HG03280 (cell line): ENCODE results near the gene MEIS3.
"Not testable (repeated sequence)": the region's sequence is repeated elsewhere in the genome, so short reads cannot be mapped to it uniquely, and the experiment has no call there.

ENCODE experiments used
- ATAC-seq: cut with Tn5 transposase; IDR thresholded peaks from one replicate; pipeline ENCODE4 v1.9.1; 2021; ENCODE audit warnings: mild to moderate bottlenecking, moderate library complexity; ENCODE audit not compliant: unreplicated experiment

The MEIS3 gene

DNA sequence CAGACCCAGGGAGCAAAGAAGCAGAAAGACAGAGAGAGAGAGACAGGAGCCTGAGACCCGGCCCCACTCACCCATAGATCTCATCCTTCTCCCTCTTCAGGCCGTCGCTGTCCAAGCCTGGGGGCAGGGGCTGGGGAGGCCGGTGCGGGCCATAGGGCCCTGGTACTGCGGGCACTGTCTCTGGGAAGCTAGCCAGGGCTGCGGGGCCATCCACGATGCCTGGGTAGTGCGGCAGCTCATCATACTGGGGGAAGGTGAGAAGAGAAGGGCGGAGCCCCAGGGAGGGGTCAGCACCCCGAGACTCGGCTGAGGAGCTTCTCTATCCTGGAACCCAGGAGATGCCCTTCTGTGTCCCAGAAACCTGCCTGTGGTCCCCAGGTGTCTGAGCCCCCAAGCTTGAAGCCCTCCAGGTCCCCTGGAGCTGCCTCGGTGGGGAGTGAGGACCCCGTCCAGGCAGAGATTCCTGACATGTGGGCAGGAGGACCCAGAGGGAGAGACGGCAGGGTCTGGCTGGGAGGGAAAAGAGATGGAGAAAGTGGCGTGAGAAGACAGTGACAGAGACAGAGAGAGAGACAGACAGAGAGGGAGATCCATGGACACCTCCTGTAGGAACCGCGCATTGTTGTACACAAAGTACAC is 2.1 kb downstream of the MEIS3 start:
- ATAC-seq = no peak

DNA sequence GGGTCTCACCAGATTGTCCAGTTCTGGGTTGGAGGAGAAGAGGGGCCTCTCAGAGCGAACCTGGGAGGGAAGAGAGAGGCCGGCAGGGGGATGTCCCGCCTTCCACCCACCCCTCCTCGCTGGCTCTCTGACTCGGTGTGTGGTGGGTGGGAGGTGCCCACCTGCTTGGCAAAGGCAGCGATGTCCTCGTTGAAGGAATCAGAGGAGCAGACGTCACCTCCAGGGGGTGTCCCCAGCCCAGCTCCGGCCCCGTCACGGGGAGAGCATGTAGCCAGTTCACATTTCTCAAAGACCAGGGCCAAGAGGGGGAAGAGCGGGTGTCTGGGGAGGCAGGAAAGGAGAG is 2.7 kb downstream of the MEIS3 start:
- no peak for ATAC-seq

DNA sequence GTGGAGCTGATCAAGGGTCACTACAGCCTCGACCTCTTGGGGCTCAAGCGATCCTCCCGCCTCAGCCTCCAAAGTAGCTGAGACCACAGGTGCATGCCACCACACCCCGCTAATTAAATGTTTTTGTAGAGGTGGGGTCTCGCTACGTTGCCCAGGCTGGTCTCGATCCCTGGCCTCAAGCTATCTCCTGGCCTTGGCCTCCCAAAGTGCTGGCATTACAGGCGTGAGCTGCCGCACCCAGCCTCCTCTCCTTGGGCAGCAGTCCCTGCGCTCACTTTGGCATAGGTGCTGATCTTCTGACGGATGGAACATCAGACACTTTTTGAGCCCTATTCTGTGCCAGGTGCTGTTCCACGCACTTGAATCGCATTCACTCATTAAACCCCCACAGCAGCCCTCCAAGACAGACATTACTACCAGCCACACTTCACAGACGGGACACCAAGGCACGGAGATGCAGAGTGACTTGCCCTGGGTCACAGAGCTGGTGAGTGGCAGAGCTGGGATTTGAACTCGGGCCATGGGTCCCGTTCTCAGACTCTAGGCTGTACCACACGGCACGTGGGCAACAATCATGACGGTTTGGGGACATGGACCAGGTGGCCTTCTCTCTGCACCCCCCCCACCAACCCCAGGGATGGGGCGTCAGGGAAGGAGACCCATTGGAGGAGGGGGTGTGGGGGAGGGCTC is 3.2 kb downstream of the MEIS3 start:
- ATAC-seq = no peak

DNA sequence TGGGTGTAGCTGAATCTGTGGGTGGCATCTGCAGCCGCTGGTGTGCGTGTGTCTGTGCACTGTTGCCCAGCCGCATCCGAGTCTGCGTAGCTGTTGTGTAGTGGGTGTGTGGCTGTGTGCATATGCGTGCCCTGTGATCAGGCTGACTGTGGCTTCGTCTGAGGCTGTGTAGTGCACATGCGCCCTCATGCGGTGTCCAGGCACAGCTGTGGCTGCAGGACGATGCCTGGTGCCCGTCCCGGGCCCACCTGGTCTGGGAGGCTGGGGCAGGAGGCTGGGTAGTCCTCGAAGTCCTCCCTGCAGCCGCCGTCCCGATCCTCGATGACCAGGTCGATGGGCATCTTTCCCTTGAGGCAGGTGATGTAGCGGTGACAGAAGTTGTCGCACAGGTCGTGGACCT is 4.9 kb downstream of the MEIS3 start:
- no peak for ATAC-seq

DNA sequence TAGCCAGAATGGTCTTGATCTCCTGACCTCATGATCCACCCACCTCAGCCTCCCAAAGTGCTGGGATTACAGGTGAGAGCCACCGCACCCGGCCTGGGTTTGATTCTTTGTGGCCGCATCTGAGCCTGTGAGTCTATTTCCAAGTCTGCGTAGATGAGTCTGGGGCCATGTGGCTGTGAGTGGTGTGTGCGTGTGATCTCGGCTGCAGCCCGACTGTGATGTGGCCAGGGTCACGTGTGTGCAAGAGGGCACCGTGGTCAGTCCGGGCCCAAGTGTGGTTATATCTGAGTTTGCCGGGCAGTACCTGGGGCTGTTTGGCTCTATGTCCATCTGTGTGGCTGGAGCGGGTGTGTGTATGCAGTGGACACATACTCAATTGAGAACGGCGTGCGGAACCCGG is 5.4 kb downstream of the MEIS3 start:
- no peak for ATAC-seq

DNA sequence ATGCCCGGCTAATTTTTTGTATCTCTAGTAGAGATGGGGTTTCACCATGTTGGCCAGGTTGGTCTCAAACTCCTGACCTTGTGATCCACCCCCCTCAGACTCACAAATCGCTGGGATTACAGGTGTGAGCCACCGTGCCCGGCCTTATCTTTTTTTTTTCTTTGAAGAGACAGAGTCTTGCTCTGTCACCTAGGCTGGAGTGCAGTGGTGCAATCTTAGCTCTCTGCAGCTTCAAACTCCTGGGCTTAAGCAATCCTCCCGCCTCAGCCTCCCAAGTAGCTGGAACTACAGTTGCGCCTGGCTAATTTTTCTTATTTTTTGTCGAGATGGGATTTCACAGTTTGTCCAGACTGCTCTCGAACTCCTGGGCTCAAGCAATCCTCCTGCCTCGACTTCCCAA is 7.6 kb downstream of the MEIS3 start:
- not testable (repeated sequence) for ATAC-seq

DNA sequence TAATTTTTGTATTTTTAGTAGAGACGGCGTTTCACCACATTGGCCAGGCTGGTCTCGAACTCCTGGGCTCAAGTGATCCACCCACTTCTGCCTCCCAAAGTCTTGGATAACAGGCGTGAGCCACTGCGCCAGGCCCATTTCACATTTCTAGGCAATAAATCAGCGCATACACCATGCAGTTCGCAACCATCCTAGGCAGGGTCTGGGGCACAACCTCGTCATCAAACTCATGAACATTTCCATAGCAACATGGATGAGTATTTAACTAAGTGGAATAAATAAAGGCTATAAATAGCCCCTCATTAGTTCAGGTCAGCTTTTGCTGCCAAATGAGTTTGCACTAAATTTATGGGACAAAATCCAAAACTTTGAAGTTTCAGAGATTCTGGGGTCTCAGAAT is 8.2 kb downstream of the MEIS3 start:
- ATAC-seq = no peak

DNA sequence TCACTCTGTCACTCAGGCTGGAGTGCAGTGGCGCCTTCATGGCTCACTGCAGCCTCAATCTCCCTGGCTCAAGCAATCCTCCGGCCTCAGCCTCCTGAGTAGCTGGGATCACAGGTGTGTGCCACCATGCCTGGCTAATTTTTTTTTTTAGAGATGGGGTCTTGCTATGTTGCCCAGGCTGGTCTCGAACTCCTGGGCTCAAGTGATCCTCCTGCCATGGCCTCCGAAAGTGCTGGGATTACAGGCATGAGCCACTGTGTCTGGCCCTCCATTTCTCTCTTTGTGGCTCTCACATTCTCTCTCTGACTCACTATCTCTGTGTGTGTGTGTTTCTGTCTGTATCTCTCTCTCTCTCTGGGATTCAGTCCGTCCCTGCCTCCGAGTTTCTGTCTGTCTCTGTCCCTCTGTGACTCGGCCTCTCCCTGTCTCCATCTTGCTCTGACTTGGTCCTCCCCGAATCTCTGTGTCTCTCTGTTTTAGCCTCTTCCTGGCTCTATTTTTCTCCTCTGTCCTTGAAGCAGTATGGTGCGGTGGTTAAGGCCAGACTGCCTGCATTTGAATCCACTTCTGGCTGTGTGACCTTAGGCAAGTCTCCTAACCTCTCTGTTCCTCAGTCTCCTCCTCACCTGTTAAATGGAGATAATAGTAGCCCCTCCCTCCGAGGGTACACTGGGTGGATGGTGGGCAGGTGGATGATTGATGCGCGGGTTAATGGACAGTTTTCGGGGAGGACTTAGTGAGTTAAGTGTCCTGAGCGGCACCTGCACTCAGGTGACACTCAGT is 11.0 kb downstream of the MEIS3 start:
- ATAC-seq = no peak

DNA sequence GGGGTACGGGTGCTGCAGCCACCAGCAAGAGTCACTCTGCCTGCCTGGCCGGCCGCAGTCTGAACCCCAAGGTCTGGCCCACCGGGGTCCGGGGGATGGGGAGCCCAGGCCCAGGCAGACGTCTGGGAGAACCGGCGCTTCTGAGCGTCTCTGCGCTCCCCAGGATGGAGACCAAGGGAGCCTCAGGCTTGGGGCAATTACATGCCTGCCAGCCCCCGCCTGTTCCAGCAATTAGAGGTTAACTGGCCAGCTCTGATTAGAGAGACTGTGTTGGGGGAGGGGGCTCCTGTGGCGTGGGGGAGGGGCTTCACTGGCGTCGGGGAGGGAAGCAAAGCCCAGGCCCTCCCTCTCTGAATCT is 11.9 kb downstream of the MEIS3 start:
- ATAC-seq = no peak

DNA sequence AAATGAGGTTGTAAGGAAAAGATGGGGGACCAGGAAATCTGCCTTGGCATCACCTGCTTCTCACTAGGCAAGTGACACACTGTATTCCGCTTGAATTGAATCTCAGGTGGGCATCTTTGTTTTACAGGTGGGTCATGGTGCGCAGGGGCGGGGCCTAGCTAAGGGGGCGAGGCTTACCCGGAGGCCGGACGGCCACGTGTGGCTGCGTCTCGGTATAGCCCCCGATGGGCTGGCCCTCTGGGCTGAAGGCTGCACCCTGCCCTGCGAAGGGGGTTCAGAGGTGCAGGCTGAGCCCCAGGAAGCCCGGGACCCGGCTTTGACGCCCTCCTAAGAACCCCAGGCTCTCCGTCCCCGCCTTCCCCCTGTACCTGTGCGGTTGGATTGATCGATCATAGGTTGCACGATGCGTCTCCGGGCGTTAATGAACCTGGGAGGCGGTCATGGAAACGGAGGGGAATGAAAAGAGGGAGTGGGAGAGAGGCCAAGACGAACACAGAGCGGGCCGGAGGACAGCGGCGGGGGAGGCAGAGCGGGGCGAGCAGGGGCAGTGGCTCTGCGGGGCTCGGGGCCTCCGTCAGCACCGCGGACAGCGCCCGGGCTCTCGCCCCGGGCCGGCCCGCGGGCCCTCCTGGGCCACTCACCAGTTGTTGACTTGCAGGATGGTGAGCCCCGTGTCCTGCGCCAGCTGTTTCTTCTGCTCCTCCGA is 12.5 kb downstream of the MEIS3 start:
- ATAC-seq = no peak

DNA sequence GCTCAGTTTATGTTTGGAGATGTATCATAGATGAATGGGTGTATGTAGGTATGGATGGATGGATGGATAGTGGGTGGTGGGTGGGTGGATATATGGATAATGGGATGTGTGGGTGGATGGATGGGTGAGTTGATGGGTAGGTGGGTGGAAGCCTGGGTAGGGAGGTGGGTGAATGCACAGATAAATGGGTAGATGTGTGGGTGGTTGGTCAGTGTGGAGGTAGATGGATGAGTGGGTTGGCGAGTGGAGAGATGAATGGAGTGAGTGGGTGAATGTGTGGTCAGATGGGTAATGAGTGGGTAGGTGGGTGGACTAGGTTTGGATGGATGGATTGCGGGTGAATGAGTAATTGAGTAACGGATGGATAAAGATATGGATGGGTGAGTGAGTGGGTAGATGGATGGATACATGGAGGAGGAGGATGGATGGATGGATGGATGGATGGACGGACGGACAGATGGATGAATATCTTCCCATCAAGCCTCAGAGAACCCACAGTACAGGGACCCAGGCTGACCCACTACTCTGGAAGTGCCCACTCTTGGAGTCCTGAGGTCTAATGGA is 13.4 kb downstream of the MEIS3 start:
- no peak for ATAC-seq

DNA sequence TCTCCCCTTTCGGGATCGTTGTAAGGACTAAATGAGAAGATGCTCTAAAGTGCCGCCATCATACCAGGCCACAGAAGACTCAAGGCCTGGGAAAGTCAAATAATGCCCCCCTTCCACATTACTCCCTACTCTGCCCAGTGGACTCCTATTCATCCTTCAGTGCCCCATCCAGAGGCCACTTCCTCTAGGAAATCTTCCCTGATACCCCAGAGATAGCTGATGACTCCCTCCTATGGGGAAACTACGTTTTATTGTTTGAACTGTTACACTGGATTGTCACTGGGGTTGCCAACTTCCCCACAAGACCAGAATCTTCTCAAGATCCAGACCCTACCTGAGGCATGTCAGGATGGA is 14.2 kb downstream of the MEIS3 start:
- no peak for ATAC-seq

DNA sequence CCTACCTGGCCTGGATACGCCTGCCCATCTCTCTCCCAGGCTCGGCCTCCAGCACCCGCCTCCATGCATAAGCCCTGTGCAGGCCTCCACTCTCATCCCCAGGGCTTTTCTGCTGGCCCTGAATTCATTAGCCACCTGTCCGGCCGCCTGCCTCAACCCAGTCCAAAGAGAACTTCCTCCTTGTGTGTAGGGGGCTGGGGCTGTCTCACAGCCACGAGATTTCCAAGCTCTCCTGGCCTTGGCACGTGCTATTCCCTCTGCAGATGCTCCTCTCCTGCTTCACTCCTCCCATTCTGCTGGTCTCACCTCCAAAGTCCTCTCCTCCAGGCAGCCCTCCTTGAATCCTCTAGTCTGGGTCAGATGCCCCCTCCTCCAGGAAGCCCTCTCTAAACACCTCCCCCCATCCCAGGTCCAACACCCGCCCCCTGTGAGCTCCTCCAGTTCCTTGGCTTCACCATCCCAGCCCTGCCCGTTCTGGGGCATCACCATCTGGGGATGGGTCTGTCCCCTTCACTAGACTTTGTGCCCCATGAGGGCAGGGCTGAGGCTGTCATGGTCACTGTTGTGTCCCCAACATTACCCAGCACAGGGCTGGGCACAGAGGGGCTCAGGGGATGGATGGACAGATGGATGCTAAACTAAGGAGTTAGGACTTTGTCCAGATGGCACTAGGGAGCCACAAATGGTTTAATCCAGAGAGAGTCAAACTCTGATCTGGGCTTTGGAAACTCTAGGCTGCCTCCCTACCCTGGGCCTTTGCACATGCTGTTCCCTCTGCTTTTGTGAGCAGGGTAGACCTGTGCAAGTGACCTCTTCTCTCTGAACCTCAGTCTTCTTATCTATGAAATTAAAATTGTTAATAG is 14.8 kb downstream of the MEIS3 start:
- ATAC-seq = no peak

DNA sequence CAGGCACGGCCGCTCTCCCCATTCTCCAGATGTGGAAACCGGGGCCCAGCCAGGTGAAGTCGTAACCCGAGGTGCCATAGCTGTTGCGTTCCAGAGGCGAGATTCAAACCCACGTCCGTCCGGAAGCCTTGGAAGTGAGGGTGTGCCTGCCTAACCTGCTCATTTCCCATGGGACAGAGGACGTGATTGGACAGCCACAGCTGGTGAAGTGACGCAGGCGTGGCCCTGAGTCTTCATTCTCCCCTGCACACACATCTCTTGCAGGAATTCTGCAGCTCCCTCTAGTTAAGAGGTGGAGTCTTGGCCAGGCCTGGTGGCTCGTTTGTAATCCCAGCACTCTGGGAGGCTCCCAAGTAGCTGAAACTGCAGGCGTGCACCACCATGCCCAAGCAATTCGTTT is 16.8 kb downstream of the MEIS3 start:
- ATAC-seq = no peak

DNA sequence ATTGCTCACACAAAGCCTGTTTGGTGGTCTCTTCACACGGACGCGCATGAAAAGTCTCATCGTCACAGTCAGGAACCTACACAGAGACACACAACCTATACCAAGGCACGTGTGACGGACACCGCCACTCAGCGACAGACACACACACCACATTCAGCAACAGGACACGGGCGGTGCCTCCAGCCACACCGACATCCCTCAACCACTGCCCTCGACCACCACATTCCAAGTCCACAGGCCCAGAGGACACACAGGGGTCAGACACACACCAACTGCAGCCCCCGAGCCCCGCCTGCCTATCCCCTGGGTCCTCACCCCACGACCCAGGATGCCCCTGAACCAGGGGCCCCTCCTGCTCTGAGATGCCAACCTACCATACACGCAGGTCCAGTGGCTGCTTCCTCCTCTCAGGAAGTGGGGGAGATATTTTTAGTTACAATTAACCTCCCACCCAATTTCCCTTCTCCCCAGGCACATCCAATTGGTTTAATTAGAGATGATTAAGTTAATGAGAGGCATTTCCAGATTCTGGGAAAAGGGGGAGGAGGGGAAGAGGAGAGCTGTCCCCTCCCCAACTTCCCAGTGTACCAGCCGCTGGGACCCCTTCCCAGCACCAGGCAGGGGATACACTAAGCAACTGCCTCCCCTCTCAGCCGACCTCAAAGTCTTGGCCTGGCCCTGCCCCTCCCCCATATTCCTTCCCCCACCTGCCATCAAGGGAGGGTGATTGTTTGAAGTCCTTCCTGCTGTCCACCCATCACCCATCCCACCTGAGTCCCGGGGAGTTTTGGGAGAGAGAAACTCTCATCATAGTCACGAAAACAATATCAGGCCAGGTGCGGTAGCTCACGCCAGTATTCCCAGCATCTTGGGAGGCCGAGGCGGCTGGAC is 20.4 kb downstream of the MEIS3 start:
- no peak for ATAC-seq

DNA sequence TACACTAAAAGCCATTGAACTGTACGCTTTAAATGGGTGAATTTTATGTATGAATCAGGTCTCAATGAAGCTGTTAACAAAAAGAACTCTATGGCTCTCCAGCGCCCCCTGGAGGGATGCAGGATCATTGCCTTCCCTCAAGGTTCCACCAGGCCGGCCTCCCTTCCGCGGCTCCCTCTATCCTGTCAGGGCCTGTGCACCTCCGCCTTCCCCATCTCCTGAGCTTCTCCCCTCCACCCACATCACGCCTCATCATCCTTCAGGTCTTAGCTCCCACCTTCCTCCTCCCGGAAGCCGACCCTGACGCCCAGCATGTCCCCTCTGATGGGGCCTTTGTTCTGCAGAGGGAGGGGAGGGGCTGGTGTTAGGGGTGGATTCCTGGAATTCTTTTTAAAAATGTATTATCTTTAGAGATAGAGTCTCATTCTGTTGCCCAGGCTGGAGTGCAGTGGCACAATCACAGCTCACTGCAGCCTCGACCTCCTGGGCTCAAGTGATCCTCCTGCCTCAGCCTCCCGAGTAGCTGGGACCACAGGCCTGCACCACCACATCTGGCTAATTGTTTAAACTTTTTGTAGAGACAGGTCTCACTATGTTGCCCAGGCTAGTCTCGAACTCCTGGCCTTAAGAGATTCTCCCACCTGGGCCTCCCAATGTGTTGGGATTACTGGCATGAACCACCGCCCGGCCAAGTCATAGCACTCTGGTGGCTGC is 27.7 kb downstream of the MEIS3 start:
- no peak for ATAC-seq

DNA sequence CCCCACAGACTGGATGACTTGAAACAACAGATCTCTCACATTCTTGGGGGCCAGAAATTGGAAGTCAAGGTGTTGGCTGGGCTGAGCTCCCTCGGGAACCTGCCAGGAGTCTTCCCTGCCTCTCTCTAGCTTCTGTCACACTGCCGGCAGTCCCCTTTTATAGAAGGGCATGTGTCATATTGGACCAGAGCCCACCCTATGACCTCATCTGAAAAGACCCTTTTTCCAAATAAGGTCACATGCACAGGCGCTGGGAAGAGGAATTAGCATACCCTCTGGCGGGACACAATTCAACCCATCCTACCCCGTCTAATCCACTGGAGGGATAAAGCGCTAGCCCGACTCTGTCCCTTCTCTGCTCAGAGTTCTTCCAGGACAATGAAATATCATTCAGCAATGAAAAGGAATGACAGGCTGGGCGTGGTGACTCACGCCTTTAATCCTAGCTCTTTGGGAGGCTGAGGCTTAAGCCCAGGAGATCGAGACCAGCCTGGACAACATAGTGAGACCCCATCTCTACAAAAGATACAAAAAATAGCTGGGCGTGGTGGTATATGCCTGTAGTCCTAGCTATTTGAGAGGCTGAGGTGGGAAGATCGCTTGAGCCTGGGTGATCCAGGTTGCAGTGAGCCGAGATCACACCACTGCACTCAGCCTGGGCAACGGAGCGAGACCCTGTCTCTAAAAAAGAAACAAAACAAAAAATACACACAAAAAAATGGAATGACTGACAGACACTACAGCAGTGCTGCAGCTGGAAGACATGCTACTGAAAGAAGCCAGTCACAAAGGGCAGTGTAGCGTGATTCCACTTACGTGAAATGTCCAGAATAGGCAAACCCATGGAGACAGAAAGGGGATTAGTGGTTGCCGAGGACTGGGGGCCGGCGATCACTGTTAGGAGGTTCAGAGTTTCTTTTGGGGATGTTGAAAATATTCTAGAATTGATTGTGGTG is 28.5 kb downstream of the MEIS3 start:
- ATAC-seq = no peak

DNA sequence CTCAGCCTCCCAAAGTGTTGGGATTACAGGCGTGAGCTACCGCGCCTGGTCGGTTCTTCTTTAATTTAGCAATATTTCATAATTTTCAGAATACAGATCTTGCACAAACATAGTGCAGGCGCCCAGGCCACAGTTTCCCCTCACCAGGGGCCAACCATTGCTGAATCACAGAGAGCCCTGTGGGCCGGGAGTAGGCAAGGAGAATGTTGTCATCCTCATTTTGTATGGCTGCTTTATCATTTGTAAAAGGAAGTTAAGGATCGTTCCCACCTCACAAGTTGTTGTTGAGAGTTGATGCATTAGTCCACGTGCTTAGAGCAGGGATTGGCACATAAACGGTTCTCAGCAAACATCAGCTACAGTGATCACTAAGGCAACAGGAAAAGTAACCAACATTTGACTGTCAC is 30.2 kb downstream of the MEIS3 start:
- no peak for ATAC-seq
